GM12875 (cell line): ENCODE data around the gene CD19.

Experiments
- H3K4me3 ChIP-seq: one replicate; pipeline ENCODE4 v1.5.1; 2011; ENCODE audit warnings: low read depth, low read length, control low read depth
- TF ChIP-seq, protein P1 (sequence below): IDR thresholded peaks from 2 replicates; pipeline ENCODE4 v1.5.1; 2011; ENCODE audit warnings: low read depth, mild to moderate bottlenecking, control low read depth, inconsistent platforms, low read length, moderate library complexity, borderline replicate concordance; ENCODE audit not compliant: insufficient read depth

CD19 gene

GRCh38 chr16:28982949-28983348, 51.2 kb downstream of the CD19 start:
- TF ChIP-seq, protein P1, sequence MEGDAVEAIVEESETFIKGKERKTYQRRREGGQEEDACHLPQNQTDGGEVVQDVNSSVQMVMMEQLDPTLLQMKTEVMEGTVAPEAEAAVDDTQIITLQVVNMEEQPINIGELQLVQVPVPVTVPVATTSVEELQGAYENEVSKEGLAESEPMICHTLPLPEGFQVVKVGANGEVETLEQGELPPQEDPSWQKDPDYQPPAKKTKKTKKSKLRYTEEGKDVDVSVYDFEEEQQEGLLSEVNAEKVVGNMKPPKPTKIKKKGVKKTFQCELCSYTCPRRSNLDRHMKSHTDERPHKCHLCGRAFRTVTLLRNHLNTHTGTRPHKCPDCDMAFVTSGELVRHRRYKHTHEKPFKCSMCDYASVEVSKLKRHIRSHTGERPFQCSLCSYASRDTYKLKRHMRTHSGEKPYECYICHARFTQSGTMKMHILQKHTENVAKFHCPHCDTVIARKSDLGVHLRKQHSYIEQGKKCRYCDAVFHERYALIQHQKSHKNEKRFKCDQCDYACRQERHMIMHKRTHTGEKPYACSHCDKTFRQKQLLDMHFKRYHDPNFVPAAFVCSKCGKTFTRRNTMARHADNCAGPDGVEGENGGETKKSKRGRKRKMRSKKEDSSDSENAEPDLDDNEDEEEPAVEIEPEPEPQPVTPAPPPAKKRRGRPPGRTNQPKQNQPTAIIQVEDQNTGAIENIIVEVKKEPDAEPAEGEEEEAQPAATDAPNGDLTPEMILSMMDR, result no peak
- no peak overlapping the region for H3K4me3 ChIP-seq

DNA sequence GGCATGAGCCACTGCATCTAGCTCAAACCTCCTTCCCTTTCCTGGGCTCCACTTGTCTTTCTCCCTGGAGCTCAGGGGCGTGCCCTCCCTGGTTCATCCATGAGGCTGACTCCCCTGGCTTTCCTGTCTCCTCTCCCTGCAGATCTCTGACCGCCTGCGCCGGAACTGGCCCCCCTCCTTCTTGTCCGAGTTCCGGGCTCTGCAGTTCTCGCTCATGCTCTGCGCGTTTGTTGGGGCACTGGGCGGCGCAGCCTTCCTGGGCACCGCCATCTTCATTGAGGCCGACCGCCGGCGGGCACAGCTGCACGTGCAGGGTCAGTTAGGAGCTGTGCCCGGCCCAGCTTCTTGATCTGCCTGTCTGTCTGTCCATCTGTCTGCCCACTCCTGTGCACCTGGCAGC, 51.9 kb downstream of the CD19 start:
- no peak overlapping the region for H3K4me3 ChIP-seq
- TF ChIP-seq, protein P1, result no peak

DNA sequence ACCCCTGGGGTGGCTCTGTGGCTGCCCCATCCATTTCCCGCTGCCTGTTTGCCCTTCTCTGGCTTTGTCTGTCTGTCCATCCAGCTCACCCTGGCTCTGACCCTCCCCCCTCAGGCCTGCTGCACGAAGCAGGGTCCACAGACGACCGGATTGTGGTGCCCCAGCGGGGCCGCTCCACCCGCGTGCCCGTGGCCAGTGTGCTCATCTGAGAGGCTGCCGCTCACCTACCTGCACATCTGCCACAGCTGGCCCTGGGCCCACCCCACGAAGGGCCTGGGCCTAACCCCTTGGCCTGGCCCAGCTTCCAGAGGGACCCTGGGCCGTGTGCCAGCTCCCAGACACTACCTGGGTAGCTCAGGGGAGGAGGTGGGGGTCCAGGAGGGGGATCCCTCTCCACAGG, 52.3 kb downstream of the CD19 start:
- no peak overlapping the region for H3K4me3 ChIP-seq
- TF ChIP-seq, protein P1, result no peak

- TF ChIP-seq, protein P1, result no peak
- H3K4me3 ChIP-seq, result peak within 1 kb of the TSS; percentile 45
Observed at GRCh38 chr16:28984619-28985135, 52.9 kb downstream of the CD19 start, which contains the start of gene LAT. Gene LAT, plus strand, starts transcription at chr16:28985052. Its CDS starts 366 bp downstream, at chr16:28985418.

DNA sequence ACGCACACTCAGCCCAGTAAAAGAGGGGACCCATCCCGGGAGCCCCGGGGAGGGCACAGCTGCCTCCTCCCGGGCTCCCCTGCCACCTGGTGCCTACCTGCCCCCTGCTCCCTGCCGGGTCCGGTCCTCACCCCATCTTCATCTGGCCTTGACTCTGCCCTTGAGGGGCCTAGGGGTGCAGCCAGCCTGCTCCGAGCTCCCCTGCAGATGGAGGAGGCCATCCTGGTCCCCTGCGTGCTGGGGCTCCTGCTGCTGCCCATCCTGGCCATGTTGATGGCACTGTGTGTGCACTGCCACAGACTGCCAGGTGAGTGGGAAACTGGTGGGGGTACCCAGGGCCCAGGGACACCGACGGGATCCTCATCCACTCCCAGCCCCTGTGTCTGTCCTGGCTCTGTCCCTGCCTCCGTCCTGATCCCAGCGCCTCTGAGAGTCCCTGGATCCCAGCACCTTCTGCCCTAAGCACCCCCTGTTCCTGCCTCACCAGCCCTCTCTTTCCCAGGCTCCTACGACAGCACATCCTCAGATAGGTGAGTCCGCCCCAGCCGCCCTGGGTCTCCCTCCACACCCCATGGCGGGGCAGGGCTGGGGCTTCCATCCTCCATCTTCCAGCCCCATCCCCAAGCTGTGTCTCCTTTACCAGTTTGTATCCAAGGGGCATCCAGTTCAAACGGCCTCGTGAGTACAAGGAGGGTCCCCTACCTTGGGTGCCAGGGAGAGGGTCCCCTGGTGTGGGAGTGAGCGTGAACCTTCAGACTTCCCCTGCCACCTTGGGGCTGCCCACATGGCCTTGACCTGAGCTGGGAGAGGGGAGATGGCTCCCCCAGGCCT, 53.7 kb downstream of the CD19 start:
- peak overlapping the region; percentile 45 for H3K4me3 ChIP-seq

GRCh38 chr16:28986046-28986445, 54.3 kb downstream of the CD19 start:
- TF ChIP-seq, protein P1, result no peak
- H3K4me3 ChIP-seq, result no peak overlapping the region

More for the DNA sequence above, 53.7 kb downstream of the CD19 start:
- TF ChIP-seq, protein P1, result no peak

DNA sequence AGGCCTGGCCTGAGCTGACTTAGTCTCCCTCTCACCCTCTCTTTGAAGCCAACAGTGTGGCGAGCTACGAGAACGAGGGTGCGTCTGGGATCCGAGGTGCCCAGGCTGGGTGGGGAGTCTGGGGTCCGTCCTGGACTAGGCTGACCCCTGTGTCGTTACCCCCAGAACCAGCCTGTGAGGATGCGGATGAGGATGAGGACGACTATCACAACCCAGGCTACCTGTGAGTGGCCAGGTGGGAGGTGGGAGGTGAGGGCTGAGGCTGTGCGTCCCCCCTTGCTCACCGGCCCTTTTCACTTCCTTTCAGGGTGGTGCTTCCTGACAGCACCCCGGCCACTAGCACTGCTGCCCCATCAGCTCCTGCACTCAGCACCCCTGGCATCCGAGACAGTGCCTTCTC, 54.7 kb downstream of the CD19 start:
- no peak overlapping the region for H3K4me3 ChIP-seq
- TF ChIP-seq, protein P1, result no peak
